Adipose tissue (tissue), 3 donors: ENCODE results near the gene ARMH3. TPM values are rescaled to one million over a fixed set of nuclear protein-coding genes. Genes with fewer than 3 reads are reported as not detected.

Experiments used
- H3K27ac ChIP-seq: one replicate; pipeline ENCODE4 v1.5.1; 2013; ENCODE audit warnings: low read depth, low read length
- WGBS, 3 donors: extraction: QIAGEN DNeasy Blood & Tissue Kit; methylation state at CpG; one replicate each; pipeline ENCODE4 v1.1.7; 2013; 5-methylcytosine and 5-hydroxymethylcytosine counted together
- polyA plus RNA-seq, 3 donors: library from polyadenylated mRNA; stranded (reverse); fragments of 200-250 nt; gene quantifications; one replicate each; pipeline ENCODE4 v1.2.3, GENCODE V29; 2013
- donor health status: healthy with polysubstance abuse.
- donor health status: Bipolar disorder and iron deficiency.
- donor health status: healthy.

The ARMH3 gene
- polyA plus RNA-seq, 3 donors, result 9.6 to 14.0 (median 10.0) TPM

- no peak overlapping the region for H3K27ac ChIP-seq
- WGBS, 3 donors, result 68 to 80% (median 79%) methylated on average over 4 of the region's 4 CpGs
Observed at GRCh38 chr10:101803511-101803910, 252.5 kb downstream of the ARMH3 start.

- no peak overlapping the region for H3K27ac ChIP-seq
- 74 to 78% (median 76%) methylated on average over 4 of the region's 4 CpGs for WGBS, 3 donors
Observed at GRCh38 chr10:101797403-101798059, 258.4 kb downstream of the ARMH3 start.

Other genes starting within 250 kb of the ARMH3 start
- 10 to 100 TPM; 24.6 to 47.9 (median 47.6) TPM for gene OGA, start 237.7 kb downstream of the ARMH3 start, polyA plus RNA-seq
- gene KCNIP2, start 212.4 kb downstream of the ARMH3 start, polyA plus RNA-seq, result 100 to 1,000 TPM in 1 of 3 donors, 10 to 100 TPM in 2; 12.0 to 219 (median 42.7) TPM
- gene HPS6, start 9.2 kb upstream of the ARMH3 start, polyA plus RNA-seq, result 10 to 100 TPM in 1 of 3 donors, 1 to 10 TPM in 2; 5.5 to 10.5 (median 9.1) TPM
- 10 to 100 TPM; 15.3 to 23.6 (median 19.8) TPM for gene LDB1, start 64.2 kb upstream of the ARMH3 start, polyA plus RNA-seq
- gene PPRC1, start 76.9 kb upstream of the ARMH3 start, polyA plus RNA-seq, result 10 to 100 TPM in 2 of 3 donors, 1 to 10 TPM in 1; 8.9 to 44.4 (median 23.1) TPM
- 10 to 100 TPM; 17.0 to 69.9 (median 33.4) TPM for gene NOLC1, start 96.2 kb upstream of the ARMH3 start, polyA plus RNA-seq
- gene ELOVL3, start 170.1 kb upstream of the ARMH3 start, polyA plus RNA-seq, result 10 to 100 TPM in 1 of 3 donors, 1 to 10 TPM in 2; 1.0 to 12.2 (median 1.5) TPM
- under 1 TPM in 1 of 3 donors, not detected in 2; 0.36 TPM for gene PITX3, start 185.3 kb upstream of the ARMH3 start, polyA plus RNA-seq
- 10 to 100 TPM in 2 of 3 donors, 1 to 10 TPM in 1; 9.5 to 14.6 (median 12.3) TPM for gene GBF1, start 189.4 kb upstream of the ARMH3 start, polyA plus RNA-seq